ENCODE data around the gene PPP3R1.
A peak's percentile ranks its signal among the peaks of the same experiment; 100 is the strongest.

PPP3R1 gene

DNA sequence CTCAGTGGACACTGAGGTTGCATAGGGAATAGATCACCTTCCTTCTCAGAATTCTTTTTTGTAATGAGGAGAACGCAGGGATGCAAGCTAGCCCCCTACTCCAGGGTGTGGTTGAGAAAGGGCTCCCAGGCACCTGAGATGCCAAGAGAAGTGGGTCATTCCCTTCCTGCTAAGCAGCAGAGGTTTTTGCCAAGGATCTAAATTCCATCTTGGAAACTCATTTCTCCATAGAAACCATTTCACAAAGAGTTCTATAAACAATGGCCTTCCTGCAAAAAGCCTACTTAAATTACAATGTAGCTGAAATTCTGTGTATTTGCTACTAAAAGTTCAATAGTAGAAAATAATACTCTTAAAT lies 3.7 kb upstream of the PPP3R1 start:
- DNase-seq: no peak

DNA sequence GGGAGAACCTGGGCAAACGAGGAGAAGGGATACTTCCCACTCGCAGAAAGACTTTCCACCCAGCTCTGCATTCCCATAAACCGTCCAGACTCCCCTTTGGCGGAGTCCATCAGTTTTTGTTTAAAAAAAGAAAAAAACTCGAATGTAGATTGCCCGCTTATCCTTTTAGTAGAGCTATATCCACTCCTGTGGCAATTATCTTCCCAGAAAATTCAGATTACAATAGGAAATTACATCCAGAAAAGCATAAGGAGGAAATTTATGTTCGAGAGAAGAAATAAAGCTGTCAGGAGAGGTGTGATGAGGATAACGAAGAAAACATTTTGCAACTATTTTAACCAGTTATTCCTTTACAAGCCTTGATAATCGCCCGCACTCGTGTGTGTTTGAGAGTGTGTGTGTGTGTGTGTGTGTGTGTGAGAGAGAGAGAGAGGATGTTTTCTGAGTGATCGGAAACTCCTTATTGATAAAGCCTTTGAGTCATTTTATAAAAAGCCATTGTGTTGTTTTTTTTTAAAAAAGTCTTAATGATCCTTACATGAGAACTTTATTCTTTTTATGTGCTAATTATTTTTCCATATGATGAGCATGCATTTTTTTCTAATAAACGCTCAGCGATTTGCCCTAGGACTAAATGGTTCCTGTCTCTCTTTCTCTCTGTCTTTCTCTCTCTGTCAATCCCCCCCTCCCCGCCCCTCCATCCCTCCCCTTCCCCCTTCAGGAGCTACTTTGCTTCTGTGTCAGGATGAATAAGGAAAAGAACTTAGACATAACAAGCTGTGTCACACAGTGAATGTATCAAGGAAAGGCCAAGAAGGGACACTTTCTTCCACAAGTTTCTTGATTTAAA lies 1.1 kb upstream of the PPP3R1 start:
- no peak for DNase-seq

DNA sequence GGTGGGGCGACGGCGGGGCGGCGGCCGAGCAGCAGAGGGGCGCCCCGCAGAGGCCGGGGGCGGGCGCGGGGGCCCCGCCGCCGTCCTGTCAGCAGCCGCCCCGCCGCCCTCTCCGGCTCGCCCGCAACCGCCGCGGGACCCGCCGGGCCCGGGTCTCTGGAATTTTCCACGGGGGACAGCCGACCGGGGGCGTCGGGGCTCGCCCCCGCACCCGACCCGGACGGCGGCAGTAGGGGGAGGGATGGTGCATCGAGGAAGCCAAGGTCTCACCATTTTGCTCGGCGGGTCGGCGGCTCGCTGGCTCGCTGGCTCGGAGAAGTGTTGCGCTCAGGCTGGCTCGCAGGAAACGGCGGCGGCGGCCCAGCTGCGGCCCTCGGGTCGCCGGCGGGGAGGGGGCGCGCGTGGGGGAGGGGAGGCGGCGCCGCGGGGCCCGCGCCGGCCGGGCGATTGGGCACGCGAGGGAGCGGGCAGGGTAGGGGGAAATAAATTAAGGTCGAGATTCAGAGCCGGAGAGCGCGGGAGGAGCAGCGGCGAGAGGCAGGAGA lies 405 bp downstream of the PPP3R1 start:
- DNase-seq: peak; percentile 56

DNA sequence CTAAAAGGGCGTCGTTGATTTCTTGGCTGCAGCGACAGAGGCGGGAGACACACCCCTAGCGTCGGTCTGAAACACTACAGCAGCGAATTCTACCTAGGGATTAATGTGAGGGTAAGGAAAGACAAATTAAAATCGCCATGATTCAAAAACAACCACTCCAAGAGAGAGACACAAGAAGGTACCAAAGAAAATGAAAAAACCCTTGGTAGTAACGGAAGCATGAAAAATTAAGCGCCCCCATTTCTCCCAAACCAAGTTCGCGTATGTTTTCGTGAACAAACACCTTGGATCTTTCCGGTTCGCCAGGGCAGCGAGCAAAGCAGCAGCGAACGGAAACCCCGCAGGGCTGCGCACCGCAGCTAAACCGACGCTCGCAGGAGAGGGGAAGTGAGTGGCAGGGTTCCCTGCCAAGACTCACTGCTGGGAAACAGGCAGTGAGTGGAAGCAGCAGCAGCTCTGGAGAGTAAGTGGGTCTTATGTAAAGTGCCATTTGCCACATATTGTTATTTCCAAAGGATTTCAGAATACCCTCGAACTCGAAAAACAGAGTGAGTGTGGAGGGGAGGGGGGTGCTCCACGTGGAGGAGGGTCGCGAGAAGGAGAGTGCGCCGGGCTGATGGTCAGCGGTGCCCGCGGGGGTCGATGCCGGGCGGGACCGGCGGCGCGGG lies 1.0 kb downstream of the PPP3R1 start:
- DNase-seq: peak; percentile 82

DNA sequence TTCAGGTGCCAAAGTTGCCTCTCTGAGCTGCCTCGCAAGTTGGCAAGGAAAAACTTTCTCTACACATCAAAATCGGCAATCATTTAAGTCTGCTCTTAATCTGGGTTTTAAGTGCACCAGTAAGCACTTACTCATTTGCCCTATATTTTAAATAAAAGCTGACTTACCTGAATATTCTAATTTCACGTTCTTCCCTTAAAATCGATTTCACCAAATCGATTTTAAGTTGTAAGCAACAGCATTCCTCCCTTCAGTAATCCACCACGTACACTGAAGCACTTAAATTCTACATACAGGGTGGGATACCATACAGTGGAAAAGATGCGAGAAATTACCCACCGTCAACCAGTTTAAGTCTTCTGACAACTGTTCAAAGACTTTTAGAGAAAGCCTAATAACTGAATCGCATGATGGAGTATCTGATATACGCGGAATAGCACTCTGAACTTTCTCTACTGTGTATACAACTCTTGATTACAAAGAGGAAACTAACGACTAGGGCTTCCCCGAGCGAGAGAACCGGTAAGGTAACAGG lies 1.6 kb downstream of the PPP3R1 start:
- DNase-seq: no peak

DNA sequence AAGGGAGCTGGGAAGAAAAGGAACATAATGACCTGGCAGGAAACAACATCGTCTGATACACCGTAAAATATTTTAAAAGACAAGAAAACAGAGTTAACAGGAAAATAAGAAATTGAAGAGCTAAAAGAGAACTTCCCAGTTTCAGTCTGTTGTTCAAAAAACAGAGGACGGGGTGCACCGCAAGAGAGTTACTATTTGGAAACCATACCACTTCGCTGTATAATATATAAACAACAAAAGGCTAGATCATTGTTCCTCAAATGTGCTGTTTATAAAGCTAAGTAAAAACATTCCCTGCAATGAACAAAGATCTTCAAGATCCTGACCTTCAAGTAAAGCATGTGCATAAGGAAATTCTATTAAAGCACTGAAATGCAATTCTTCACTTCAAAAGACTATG lies 2.1 kb downstream of the PPP3R1 start:
- no peak for DNase-seq

DNA sequence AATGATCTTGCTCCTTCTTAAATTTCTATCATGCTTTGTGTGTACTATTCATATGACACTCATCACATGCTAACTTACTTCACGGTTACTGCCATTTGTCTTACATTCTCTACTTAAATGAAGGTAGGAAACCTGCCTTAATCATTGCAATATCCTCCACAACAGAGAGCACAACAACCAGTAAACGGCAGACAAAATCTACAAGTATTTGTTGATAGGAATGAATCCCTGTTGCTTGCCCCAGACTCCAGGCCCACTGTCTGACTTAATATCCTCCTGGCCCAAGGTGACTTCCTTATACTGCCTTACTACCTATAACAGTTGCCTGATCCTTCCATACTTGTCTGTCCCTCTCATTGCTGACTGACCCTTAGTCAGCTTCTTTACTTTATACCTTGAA lies 3.5 kb downstream of the PPP3R1 start:
- no peak for DNase-seq

DNA sequence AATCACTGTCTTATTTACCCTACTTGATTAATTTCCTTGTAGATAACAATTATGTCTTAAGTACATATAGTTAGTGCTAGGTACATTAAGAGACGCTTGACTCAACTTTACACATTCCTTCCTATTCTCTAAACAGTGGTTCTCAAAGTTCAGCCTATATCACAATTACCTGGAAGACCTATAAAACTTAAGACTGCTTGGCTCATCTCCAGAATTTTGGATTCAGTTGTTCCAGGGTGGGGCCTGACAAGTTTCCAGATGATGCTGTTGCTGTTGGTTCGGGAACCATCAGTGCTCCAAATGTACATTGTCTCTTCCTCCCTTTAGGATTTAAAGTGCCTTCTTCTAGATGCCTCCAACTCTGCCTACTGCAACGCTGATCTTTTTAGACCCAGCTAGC lies 4.0 kb downstream of the PPP3R1 start:
- no peak for DNase-seq

DNA sequence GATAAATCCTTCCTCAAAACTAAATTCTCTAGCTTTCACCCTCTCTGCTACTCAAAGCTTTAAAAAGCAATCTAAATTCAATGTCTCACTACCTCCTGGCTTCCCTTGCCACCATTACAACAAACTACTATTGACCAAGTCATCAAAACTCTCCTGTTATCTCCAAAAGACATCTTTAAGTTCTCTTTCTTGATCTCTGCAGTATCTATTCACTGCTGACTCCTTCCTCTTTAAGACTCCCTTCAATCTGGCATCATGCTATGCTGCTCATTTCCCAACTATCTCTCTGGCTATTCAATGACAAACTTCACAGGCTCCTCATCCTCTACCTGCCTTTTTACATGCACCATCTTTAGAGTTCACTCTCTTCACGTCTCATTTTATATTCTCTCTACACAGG lies 5.9 kb downstream of the PPP3R1 start:
- DNase-seq: no peak

DNA sequence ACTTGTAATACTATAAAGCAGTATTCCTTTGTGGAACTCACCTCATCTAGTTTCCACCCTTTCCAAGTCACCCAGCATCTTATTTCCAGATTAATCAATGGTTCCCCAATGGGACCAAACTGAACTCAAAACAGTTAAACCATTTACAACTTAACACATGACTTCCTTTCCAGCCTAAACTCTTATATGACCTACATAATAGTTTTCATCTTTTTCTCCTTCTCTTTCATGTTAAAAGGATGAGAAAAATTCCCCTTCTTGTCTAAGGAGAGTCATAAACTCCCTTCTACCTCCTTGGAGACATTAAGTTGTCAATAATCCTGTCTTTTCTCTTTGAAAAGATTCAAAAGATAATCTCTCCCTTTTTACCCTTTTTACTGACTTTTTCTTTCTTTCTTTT lies 6.7 kb downstream of the PPP3R1 start:
- no peak for DNase-seq

DNA sequence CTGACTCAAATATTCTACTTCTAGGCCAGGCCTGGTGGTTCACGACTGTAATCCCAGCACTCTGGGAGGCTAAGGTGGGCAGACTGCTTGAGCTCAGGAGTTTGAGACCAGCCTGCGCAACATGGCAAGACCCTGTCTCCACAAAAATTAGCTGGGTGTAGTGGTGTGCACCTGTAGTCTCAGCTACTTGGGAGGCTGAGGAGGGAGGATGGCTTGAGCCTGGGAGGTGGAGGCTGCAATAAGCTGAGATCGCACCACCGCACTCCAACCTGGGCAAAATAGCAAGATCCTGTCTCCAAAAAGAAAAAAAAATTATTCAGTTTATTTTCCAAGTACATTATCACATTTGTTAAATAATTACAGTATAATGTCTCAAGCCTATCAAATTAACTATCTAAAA lies 7.3 kb downstream of the PPP3R1 start:
- no peak for DNase-seq

DNA sequence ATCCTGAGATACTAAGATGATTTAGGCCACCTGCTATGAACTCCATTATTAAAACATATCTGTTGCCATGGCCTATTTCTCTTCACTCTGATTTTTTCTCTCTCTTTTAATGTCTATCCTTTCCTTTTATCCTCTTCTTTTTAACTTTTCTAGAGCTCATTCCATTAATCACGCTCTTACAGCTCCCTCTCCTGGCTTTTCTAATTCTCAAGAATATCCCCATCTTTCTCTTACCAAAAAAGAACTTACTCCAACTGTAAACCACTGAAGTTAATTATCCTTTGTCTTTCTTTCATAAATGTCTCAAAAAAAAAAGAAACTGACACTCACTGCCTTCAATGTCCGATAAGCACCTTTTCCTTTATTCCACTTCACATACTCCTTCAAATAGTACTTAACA lies 7.9 kb downstream of the PPP3R1 start:
- no peak for DNase-seq

DNA sequence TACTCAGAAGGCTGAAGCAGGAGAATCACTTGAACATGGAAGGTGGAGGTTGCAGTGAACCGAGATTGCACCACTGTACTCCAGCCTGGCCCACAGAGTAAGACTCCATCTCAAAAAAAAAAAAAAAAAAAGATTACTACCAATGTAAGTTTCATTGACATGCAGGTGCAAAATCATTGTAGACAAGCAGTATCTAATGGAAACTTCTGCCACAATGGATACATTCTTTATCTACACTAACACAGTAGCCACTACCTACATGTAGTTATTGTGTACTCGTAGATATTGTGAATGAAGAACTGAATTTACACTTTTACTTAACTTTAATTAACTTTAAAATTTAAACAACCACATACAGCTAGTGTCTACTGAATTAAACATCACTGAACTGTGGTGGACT lies 10.6 kb downstream of the PPP3R1 start:
- no peak for DNase-seq

DNA sequence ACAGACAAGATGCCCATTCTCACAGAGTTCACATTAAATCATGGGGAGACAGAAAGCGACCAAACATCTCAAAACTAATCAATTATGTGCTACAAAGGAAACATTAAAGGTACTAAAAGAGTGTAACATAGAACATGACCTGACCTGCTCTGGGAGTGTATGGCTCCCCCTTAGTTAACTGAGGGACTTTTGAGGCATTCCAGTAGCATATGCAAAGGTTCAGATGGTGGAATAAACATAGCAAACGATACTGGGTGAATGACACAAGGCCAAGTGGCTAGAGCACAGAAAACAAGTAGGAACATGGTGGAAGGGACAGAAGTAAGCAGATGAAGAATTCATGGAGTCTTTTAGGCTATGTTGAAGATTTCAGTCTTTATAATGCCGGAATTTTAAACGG lies 11.9 kb downstream of the PPP3R1 start:
- DNase-seq: no peak

DNA sequence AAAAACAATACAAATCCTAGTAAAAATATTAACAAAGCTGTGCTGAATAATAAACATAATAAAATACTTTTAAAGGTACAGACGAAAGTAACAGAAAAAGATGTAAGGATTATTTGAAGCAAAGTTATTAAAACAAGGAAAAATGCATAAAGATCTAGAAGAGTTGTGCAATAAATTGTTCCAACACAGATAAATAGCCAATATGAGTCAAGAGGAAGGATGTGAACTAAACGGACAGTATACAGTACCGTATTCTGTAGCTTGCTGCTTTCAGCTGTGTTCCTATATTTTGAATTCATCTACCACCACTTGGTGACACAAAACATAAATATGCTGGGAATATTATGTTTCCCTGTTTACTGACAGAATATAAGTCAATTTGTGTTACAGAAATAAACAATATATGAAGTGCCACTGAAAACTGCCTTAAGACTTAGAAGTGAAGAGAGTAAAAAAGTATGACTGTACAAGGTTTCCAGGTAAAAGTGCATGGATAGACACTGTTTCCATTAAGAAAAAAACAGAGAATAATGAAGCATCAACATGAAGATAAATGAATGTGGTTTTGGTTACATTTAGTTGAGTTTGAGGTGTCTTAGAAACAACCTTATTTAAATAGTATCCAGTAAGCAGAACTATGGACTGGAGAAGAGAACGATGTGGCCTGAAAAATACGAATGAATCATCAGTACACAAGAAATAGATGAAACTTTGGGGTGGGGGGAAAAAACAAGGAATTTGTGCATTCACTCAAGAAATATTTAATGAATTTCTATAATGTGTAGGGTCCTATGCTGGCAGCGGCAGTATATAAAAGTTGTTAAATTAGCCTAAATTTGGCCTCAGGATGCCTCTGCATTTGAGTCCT lies 13.1 kb downstream of the PPP3R1 start:
- DNase-seq: no peak

DNA sequence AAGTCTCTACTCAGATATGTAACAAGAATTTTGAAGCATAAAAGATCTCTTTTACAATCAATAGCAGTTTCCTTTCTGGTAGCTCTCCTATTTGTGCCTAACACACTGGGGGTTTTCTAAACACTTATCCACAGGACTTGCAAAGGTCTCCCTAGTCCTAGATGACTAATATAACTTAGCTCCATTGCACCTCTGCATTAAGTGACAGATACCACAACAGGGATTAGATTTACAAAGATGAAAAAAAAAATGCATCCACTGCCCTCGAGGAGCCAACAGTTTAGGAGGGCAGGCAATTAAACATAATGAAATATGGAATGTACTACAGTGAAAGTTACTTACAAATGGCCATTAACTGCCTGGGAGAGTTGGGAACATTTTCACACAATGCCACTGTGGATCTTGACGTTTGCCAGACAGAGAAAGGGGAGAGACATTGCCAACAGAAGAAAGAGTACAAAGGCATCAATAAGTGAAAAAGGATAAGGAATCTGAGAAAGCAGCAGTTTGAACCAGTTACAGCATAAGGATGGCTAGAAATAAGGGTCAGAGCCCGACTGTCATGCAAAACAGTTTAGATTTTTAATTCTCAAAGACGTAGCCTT lies 14.3 kb downstream of the PPP3R1 start:
- DNase-seq: no peak

DNA sequence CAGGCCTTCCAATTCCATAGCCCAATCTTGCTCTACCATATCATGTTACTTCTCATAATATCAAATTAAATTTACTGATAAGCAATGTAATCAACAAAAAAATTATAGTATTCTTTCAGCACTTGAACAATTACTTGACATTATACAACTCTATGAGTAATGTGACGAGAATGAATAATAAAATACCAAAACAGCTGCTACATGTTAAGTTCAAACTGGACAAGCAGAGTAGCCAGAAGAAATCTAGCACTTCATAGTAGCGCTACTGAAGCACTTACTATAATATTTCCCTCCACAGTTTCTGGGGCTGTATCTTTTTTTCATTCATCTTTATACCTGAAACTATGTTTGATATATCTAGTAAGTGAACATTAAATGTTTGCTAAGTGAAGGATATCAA lies 14.9 kb downstream of the PPP3R1 start:
- DNase-seq: no peak

DNA sequence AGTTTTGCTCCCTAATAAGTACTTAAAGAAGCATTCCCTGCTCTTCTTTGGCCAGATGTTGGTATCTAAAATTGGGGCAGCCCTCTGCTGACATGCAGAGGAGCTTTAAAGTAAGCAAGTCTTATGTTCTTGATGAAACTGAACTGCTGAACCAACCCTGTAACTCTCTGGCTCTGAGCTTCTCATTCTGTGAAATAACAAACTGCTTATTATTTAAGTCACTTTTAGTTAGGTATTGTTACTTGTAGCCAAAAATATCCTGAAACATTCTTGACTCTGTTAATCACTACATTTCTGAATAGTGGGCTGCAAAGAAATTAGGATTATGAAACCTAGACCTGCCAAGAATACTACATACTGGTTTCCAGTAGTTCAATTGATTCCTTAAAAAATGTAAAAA lies 15.5 kb downstream of the PPP3R1 start:
- no peak for DNase-seq

DNA sequence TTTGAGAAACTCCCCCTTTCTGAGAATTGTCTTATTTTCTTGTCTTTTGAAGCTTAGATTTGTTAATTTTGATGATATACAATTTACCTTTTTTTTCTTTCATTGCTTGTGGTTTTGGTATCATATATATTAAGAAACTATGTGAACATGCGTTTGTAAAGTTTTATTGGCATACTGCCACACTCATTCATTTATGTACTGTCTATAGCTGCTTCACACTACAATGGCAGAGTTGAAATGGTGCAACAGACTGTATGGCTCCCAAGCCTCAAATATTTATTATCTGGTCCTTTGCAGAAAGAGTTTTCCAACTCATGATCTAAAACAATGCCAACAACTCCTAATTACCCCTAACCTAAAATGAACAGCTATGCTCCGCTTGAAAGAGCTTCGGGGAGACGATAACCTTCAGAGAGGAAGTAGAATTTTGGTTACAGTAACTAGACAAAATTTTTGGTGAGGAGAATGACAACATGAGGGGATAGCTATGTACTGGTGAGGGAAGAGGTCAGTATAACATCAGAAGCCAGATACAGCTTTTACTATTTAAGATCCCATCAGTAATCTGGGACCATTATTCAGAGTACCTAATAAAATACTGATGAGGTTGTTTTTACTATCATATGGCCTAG lies 16.1 kb downstream of the PPP3R1 start:
- no peak for DNase-seq

DNA sequence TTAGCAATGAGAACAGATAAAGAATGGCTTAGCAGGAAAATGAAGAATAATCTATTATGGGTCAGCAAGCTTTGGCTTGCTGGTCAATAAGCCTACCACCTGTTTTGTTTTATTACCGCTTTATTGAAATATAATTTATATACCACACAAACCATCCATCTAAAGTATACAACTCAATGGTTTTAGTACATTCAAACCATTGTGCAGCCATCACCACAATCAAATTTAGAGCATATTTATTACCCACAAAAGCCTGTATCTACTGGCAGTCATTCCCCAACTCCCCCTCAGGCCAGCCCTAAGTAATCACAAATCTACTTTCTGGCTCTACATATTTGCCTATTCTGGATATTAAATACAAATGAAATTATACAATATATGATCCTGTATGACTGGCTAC lies 17.2 kb downstream of the PPP3R1 start:
- DNase-seq: no peak

DNA sequence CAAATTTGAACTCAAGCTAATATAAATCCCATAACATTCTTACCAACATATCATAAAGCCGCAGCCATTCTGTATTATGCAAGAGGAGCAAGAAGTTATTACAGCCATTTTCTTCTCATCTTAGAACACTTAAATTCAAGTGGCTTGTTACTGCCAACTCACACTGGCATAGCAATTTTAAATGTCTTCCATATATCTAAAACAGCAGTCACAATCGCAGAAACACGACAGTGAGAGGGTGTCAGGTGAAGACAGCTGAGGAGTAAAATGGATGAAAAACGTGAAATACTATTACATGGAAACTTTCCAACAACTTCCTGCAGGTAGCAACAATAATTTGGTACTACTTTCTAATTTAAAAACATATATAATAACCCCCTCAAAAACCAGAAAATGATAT lies 17.9 kb downstream of the PPP3R1 start:
- no peak for DNase-seq

DNA sequence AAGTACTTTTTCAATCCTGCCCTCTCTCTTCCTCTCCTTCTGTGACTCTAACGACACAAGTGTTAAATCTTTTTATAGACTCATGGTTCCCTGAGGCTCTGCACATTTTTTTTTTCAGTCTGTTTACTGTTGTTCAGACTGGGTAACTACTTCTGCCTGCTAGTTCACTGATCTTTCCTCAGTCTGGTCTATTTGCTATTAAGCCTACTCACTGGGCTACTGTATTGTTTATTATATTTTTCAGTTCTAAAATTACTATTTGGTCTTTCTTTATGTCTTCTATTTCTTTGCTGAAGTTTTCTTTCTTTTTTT lies 21.3 kb downstream of the PPP3R1 start:
- DNase-seq: no peak
